NCI-H510A treated with DMSO at 0.1 percent for 48 hours (cell line): ENCODE data around the gene IGFLR1.
A peak's percentile ranks its signal among the peaks of the same experiment; 100 is the strongest.

Experiments used
- DNase-seq: peaks from one replicate; lab custom pipeline; 2025; lab: John Stamatoyannopoulos, UW

IGFLR1 gene

DNA sequence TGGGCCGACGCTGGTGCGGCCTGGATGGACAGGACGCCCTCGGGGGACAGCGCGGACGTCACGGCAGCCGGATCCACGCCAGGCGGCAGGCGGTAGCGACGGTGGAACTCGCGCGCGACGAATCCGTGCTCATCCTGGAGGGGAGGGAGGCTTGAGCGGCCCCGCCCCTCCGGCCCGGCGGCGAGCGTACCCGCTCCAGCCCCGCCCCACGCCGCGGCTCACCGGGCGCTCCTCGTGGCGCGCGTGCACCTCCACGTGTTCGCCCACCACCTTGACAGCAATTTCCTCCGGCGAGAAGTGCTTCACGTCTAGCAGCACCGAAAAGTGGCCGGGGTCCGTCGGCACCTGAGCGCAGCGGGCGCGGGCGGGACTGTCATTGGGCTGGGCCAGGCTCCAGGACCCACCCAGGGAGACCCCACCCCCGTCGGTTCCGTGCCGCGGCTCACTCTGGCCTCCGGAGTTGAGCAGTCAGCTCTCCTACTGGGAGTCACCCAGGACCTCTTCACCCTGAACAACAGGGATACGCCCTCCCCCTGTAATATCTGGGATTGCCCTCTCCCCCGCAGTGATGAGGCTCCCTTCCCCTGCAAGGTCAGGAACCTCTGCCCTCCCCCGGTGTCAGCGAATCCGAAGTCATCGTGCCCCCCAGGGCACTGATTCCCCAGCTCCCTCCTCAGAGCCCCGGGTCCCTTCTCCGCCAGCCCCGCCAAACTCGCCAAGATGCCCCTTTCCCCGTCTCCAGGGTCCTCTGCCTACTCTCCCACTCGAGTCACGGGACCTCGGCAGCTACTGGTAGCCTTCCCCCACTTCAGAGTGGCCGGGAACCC, 13.5 kb upstream of the IGFLR1 start:
- no peak for DNase-seq

DNA sequence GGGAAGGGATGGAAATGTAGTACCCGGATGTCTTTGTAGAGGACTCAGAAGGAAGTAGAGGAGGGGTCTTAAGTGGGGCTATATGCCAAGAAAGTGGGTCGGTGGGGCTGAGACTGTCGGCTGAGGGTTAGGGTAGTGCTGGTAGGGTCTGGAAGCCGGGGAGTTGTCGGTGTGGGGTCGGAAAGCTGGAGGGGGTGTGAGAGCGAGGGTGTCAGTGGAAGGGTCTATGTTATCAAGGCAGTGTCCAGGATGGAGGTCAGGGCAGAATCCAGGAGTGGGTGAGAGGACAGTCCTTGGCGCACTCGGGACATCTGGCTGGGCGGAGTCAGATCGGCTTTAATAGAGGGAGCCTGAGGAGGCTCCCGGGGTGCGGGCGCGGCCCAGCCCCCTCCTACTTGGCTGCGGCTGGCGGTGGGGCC, 12.9 kb upstream of the IGFLR1 start:
- DNase-seq: no peak

DNA sequence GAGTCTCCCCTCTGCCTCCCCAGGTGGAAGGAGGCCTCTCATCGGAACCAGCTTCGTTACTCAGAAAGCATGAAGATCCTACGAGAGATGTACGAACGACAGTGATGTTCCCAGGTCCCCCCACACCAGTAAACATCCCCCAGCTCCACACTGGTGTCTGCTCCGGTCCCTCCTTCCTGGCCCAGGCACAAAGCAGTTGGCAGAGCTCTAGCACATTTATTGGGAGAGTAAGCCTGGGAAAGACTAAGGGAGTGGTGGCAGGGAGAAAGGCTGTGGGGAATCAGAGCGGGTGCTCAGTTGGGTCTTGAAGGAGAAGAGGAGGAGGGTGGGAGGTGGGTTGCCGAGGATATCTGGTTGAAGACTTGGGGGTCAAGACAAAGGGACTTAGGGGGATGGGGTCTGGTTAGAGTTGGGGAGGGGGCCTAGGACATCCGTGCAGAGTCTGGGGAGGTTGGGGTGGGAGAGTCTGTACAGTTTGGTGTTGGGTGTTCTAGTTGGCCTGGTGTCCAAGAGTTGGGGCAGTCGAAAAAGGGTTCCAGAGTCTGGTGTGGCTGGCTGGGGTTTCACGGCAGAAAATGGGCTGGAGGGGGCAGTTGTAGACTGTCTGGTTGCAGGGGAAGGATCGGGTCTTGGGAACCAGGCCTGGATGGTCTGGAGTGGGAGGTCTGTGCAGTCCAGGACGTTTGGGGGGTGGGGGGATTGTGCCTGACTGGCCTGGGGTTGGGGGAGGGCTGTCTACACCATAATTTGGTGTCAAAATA, 12.3 kb upstream of the IGFLR1 start:
- DNase-seq: no peak

DNA sequence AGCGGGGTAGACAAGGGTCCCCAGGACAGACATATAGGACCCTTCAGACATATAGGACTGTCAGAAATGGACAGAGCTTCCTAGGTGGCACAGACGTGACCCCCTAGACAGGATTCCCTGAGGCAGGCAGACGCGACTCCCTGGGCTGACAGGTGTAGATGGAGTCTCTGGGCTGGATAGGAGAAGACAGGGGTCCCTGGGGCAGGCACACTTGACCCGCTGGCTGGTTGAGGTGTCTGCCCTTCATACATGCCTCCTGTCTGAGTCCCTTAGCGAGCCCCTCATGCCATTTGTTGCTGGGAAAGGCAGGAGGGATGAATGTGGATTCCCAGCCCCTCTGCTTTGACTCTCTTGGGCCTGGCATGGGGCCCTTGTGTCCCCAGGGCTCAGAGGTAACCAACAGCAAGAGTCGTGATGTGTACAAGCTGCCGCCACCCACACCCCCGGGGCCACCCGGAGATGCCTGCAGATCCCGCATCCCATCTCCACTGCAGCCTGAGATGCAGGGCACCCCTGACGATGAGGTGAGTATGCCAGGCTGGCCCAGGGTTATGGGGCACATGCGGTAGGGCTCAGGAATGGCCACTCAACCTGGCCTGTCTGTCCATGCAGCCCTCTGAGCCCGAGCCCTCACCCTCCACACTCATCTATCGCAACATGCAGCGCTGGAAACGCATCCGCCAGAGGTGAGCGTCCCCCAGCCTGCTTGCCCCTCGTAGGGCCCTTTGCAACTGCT, 11.6 kb upstream of the IGFLR1 start:
- no peak for DNase-seq

DNA sequence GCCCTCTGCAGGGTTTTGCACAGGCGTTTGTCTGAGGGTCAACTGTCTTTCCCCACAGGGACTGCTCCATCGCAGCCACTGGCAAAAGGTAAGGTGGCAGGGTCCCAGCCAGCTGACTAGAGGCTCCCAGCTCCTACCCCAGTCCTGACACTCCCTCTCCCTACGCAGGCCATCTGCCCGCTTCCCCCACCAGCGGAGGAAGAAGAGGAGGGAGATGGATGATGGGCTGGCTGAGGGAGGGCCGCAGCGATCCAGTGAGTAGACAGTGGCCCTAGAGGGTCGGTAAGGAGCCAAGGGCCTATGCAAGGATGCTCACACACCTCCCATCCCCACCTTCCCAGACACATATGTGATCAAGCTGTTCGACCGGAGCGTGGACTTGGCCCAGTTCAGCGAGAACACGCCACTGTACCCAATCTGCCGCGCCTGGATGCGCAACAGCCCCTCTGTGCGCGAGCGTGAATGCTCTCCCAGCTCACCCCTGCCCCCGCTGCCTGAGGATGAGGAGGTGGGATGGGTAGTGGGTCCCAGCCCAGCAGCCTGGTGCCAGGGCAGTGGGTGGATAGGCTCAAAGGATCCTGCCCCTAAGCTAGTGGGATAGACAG, 10.6 kb upstream of the IGFLR1 start:
- no peak for DNase-seq

DNA sequence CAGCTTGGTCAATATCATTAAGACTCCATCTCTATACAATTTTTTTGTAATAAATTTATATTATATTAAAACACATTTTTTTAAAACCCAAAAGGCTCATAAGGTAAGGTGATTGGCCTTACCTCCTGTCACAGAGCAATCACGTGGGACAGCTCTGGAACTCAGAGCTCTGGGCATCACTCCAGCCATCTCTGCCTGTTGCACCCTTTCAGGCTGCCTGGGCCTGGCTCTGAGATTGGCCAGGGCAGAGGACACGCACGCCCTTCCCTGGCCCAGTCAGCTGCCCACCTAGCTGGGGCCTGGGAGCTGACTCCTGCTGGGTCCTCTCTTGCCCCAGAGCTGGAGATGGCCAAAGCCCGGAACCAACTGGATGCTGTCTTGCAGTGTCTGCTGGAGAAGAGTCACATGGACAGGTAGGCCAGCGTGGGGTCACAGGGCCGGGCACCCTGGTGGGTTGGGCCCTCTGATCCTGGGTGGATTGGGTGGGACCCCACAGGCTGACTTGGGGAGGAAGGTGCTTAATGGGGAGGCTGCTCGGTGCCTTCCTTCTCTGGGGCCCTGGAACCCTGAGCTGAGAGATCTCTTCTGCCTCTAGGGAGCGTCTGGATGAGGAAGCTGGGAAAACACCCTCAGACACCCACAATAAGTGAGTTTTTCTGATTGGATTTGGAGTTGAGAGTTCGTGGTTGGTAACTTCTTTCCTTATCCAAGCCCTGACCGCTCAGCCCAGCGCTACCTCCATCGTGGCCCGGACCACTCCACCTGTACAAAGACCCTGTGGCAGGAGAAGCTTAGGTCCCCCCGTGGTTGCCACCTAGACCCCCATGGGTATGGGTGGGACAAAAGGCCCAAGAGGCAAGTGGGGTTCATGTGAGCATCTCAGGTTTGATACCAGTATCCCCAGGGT, 9.8 kb upstream of the IGFLR1 start:
- DNase-seq: no peak

DNA sequence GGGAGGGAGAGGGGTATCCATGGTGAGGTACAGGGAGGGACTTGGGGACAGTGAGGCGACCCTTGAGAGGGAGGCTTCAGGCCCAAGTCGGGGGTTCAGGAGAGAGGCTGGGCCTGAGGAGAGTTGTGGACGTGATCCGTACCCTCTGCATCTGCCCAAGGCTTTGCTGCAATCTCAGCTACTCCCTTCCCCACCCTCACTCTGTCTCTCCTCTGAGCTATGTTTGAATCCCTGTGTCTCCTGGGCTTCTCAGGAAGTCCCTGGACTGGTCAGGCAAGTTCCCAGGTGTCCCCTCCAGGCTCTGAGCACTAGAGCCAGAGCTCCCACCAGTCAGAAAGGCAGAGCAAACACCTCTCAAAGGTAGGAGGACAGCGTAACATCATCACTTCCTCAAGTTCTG, 7.9 kb upstream of the IGFLR1 start:
- no peak for DNase-seq

DNA sequence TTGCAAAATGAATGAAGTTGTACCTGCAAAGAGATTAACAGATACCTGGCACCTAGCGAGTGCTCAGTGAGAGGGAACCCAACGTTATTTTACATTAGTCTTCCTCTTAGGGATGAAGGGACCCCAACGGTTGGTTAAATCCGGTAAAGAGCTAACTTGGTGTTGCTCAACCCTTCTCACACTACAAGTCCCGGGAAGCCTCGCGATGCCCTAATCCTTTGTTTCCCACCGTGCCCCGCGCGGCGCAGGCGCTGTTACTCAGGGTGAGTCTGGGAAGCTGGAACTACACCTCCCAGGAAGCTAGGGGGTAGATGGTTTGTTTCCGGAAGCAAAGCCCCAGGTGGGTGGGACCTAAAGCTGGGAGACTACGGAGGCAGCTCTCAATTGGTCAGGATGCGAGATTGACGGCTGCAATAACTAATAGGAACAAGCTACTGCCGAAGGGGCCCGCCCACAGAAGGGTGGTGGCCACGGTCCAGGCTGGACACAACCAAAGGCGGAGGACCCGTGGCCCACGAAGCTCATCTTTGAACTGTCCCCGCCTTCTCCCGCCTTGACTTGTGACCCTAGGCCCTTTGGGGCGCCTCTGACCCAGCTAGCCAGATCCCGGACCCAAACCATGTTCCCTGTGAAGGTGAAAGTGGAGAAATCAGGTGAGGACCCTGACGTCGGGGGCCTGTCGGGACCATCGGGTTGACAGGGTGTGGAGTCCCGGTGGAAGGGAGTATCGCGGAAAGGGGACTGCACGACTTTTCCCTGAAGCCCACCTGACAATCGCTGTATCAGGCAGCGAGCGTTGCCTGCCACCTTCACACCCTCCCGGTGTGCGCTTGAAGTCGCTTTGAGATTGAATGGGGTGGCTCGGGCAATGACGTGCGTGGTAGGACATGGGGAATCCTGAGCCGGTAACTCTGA, 6.1 kb upstream of the IGFLR1 start, which contains the start of gene LIN37:
TSS of gene LIN37 (plus strand) at position 471 of the 915 bp plus-strand sequence. CDS start at position 620, 149 bp downstream.
- DNase-seq: peak; percentile 98

DNA sequence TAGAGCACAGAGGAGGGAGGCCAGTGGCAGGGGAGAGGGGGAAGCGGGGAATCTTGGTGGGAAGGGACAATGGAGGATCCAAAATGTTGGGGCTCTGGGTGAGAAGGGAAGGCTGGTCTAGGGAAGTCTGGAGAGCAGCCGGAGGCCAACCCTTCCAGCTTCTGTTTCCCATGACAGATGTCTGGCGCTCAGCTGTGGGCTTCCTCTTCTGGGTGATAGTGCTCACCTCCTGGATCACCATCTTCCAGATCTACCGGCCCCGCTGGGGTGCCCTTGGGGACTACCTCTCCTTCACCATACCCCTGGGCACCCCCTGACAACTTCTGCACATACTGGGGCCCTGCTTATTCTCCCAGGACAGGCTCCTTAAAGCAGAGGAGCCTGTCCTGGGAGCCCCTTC, 4.3 kb upstream of the IGFLR1 start:
- DNase-seq: no peak

DNA sequence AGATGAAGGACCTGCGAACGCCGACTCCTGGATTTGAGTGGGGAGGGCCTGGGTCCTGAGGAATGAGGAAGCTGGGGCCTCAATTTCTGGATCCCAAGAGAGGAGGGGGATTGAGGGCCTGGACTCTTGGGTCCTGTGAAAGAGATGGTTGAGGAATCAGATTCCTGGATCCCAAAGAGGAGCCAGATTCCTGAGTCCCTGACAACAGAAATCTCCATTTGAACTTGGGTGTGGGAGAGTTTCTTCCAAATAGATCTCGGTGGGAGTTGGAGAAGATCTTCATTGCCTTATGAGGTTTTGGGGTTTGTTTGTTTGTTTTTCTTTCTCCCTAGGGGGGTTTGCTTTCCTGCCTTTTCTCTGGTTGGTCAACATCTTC, 3.8 kb upstream of the IGFLR1 start:
- no peak for DNase-seq

DNA sequence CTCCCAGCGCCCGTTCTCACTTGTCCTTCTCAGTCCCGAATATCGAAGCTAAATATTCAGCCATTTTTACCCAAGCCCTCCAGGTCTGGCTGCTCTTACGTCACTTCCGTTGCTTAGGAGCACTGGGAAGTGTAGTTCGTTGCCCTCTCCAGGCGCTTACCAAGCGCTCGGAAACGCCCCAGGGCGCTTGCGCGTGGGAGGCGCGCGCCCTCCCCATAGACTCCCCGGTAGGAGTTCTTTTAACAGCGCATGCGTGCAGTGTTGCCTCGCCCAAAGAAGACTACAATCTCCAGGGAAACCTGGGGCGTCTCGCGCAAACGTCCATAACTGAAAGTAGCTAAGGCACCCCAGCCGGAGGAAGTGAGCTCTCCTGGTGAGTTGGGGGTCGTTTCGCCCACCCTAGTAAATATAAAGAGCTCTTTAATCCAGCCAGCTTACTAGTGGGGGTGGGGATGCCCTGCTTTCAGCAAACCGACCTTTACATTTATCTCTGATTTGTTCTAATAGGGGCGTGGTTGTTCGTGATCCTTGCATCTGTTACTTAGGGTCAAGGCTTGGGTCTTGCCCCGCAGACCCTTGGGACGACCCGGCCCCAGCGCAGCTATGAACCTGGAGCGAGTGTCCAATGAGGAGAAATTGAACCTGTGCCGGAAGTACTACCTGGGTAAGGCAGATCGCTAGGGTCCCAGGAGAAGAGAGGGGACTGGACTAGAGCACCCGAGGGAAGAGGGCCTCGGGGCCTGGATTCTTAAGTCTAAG, 3.3 kb upstream of the IGFLR1 start, which contains the start of the genes PSENEN and U2AF1L4:
TSS of gene PSENEN (plus strand) at position 324 of the 759 bp plus-strand sequence. CDS start at position 604, 280 bp downstream.
TSS of gene U2AF1L4 (minus strand) at position 91 of the 759 bp plus-strand sequence. CDS start at position 64, 27 bp downstream.
- DNase-seq: peak; percentile 97

DNA sequence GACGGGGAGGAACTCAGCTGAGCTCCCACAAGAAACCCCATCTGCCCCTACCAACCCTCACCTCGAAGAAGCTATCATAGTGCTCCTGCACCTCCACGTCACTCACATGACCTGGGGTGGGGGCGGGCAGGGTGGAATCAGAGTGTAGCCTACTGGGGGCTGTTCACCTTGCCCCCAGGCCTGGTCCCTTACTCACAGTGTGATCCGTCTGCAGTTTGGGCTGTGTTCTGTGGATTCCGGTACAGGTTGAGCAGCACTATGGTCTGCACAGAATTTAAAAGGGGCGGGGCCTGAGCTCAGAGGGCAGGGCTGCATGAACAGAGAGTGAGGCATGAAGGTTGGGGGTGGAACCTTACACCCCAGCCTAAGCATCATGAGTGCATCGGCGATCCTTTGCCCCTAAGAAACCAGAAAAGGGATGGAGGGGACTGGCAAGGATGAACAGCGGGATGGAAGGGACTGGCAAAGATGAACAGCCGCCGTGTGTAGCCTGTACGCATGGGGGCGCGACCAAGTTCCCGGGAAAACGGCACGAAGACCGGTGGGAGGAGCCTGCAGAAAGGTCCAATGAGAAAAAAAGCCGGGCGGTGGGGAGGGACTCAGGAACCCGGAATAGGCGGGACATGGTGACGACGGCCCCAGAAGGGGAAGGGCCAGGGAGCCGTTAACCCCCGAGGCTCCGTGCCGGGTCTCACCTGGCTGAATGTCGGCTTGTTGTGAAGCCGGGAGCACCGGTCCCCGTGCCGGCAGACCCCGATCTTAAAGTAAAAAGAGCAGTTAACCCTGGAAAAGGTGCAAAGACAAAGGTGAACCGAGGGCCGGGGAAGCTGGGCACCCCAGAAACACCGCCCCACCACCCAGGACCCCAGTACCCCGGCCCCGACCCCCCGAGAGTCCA, 2.4 kb upstream of the IGFLR1 start:
- peak; percentile 93 for DNase-seq

DNA sequence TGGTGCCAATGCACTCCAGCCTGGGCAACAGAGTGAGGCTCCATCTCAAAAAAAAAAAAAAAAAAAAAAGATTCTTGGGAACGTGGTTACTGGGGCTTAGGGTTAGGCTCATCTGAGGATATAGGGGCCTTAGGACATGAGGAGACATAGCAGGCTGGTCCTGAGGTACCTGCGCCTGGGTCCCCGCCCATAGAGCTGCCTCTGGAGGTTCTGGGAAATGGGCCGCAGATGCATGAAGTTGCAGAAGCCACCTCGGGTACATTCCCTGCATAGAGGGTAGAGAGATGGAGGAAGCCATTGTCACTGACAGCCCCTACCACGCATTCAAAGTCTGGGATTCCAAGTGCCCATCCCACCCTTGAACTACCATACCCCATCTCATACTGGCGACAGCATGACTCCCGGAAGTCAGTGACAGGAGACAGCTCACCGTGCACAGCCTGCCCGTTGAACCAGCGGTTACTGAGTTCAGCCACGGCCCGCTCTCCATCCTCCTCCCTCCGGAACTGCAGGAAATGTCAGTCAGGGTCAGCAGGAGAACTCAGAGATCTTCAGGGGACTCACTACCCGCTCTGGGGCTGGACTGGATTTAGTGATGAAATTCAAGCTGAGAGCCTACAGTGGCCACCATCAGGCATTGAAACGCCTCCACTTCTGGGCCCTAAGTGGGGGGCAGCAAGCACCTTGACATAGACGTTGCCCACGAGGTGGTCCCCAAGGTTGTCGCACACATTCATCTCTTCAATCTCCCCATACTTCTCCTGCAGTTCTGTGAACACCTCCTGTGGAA, 1.6 kb upstream of the IGFLR1 start:
- no peak for DNase-seq

DNA sequence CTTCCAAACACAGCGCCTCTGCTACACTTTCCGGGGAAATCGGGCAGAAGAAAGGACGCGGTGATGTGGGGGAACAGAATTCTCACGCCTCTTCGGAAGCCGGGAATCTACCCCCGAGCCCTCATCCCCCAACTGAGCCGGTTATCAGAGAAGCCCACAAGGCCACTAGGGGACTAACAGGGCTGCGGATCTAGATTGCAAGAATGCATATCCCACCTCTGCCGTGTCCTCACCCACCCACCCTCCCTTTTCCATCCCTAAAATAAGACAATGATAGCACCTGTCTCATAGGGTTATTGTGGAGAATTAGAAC, 1.1 kb downstream of the IGFLR1 start:
- no peak for DNase-seq

DNA sequence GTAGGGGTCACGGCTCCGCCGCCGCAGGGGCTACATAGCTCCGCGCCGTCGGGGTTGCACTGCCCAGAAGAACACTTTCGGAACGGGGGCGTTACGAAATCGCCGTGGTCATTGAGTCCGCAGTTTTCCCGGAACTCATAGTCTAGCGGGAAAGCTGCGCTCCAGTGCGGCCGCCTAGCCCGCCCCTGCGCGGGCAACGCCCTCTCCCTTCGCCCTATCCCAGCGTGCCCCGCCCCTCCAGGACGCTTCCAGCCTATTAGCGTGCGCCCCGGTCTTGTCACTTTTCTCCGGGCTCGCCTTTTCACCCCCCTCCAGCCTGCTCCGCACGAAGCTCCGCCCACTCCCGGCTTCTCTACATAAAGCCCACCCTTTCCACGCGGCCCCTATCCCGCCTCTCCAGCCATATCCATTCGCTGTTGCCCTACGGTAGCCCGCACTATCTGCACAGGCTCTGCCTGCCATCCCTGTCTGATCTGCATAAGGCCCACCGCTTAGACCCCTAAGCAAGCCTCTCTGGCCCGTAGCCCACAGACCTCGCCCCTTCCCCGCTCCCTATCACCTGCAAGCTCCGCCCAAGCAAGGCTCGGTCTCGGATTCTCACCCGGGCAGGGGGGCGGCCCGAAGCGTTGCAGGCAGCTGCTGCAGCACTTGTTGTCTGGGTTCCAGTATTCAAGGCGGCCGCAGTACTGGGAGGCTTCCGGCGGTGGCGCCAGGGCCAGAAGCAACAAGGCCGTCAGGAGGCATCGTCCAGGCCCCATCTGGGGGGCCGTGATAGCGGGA, 1.6 kb downstream of the IGFLR1 start:
- peak; percentile 99 for DNase-seq

DNA sequence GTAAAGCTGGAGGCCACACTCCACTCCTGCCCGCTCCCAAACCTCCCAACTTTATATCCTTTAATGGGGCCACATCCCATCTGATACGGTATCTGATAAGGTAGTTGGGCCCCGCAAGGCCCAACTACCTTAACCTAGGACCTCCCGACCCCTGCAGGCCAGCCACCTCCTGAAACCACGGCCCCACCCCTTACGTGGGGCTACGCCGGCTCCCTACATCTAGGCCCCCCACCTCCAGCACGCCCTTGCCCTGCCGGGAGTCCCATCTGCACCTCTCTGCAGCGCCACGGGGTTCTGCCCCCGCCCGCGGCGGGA, 2.2 kb downstream of the IGFLR1 start:
- no peak for DNase-seq
